GM18520 (cell line): Measurements from ENCODE around the gene GIGYF1.

Experiments used
- ATAC-seq: cut with Tn5 transposase; IDR thresholded peaks from one replicate; pipeline ENCODE4 v1.9.1; 2021; ENCODE audit not compliant: unreplicated experiment

GIGYF1 gene

GRCh38 chr7:100640517-100641440, 53.3 kb downstream of the GIGYF1 start:
- no peak for ATAC-seq

GRCh38 chr7:100639995-100640516, 54.0 kb downstream of the GIGYF1 start:
- ATAC-seq, result no peak

GRCh38 chr7:100632951-100633717, 60.9 kb downstream of the GIGYF1 start:
- ATAC-seq, result no peak

- no peak for ATAC-seq
Measured at GRCh38 chr7:100630066-100630465, 64.0 kb downstream of the GIGYF1 start.
